ENCODE results near the gene MOXD1. TPM values are rescaled to one million over a fixed set of nuclear protein-coding genes. Genes with fewer than 3 reads are reported as not detected.

The MOXD1 gene
- polyA plus RNA-seq, 1 of the 3 experiments (the other 2 are of a cell fraction): 252 TPM

- CTCF ChIA-PET: interaction anchor here (0.9 kb wide), 1 partner anchor 22 kb away, joined by 3 read pairs; no protein-coding TSS in a partner anchor
- peak overlapping the region; percentile 45 for H2AFZ ChIP-seq (ENCODE audit: low read depth)
- H3K79me2 ChIP-seq (ENCODE audit: insufficient read depth): no peaks in the 10 kb centered on the region
- no peaks in the 10 kb centered on the region for H3K27me3 ChIP-seq (ENCODE audit: insufficient read depth)
- H3K4me2 ChIP-seq: peak overlapping the region; percentile 60
- DNase-seq: no peak
- no peaks in the 10 kb centered on the region for H3K9me2 ChIP-seq
- H3F3A ChIP-seq (replicated peaks; ENCODE audit: insufficient read depth): no peaks in the 10 kb centered on the region
- peaks cover 35 to 53% of the 10 kb centered on the region in 2 experiments for H3K36me3 ChIP-seq (replicated peaks in 1 of 2; ENCODE audit: control insufficient read depth in 1 of 2, insufficient read depth in 2 of 2, low read length in 1 of 2)
- H3K4me3 ChIP-seq (ENCODE audit: low read depth in 2 of 2, low read length in 1 of 2): no peak overlapping the region; a peak in 1 of 4 replicates
- H3K9me3 ChIP-seq: peaks cover 10% of the 10 kb centered on the region; the same call in 1 of the 2 replicates
- H3K4me1 ChIP-seq (ENCODE audit: control insufficient read depth in 1 of 2, insufficient read depth in 2 of 2, low read depth in 1 of 2, low read length in 1 of 2): no peaks in the 10 kb centered on the region; a peak in 1 of 4 replicates
- no peak overlapping the region; a peak in 1 of 4 replicates for H3K27ac ChIP-seq (ENCODE audit: low read depth in 2 of 2, low read length in 1 of 2)
- no peaks in the 10 kb centered on the region for H4K20me1 ChIP-seq (ENCODE audit: insufficient read depth)
- 55% methylated on average over 2 of the region's 2 CpGs for WGBS (ENCODE audit: low lambda C conversion rate)
- no peak for TF ChIP-seq JUND (IDR thresholded peaks at IDR 0.05)
- TF ChIP-seq RAD21 (IDR thresholded peaks at IDR 0.05; ENCODE audit: low read length): no peak
- TF ChIP-seq CTCF (IDR thresholded peaks at IDR 0.05): no peak
- no peak for TF ChIP-seq RFX5 (IDR thresholded peaks at IDR 0.05; ENCODE audit: low read length)
- TF ChIP-seq GATA2 (CRISPR knock-in tag; IDR thresholded peaks at IDR 0.05): no peak
- TF ChIP-seq ELF1 (IDR thresholded peaks at IDR 0.05): no peak
- no peak overlapping the region for H3K9ac ChIP-seq
- POLR2A ChIA-PET: no interaction called here
Measured at GRCh38 chr6:132322398-132322797, 78.9 kb downstream of the MOXD1 start.

GRCh38 chr6:132320007-132320406, 81.3 kb downstream of the MOXD1 start:
- peaks cover 55 to 62% of the 10 kb centered on the region in 2 experiments for H3K36me3 ChIP-seq (replicated peaks in 1 of 2; ENCODE audit: control insufficient read depth in 1 of 2, insufficient read depth in 2 of 2, low read length in 1 of 2)
- H3K79me2 ChIP-seq (ENCODE audit: insufficient read depth): no peaks in the 10 kb centered on the region
- H3F3A ChIP-seq (replicated peaks; ENCODE audit: insufficient read depth): no peaks in the 10 kb centered on the region
- no peak overlapping the region for H3K4me3 ChIP-seq (ENCODE audit: low read depth in 2 of 2, low read length in 1 of 2)
- no peak for TF ChIP-seq JUND (IDR thresholded peaks at IDR 0.05)
- no peak for TF ChIP-seq POLR2AphosphoS5 (IDR thresholded peaks at IDR 0.05; ENCODE audit: low read depth, low read length)
- no peak for TF ChIP-seq PBX3 (IDR thresholded peaks at IDR 0.05)
- TF ChIP-seq RFX5 (IDR thresholded peaks at IDR 0.05; ENCODE audit: low read length): no peak
- no peak overlapping the region for H3K4me2 ChIP-seq
- no peaks in the 10 kb centered on the region; a peak in 1 of 4 replicates for H3K4me1 ChIP-seq (ENCODE audit: control insufficient read depth in 1 of 2, insufficient read depth in 2 of 2, low read depth in 1 of 2, low read length in 1 of 2)
- H3K27me3 ChIP-seq (ENCODE audit: insufficient read depth): no peaks in the 10 kb centered on the region
- H3K9ac ChIP-seq: no peak overlapping the region
- H2AFZ ChIP-seq (ENCODE audit: low read depth): no peak overlapping the region
- no peak for DNase-seq
- H3K9me2 ChIP-seq: no peaks in the 10 kb centered on the region
- H3K27ac ChIP-seq (ENCODE audit: low read depth in 2 of 2, low read length in 1 of 2): no peak overlapping the region; a peak in 1 of 4 replicates
- POLR2A ChIA-PET: no interaction called here
- H3K9me3 ChIP-seq: peaks cover 19% of the 10 kb centered on the region
- CTCF ChIA-PET: interaction anchor here (0.6 to 3.6 kb wide), 3 partner anchors 20 to 58 kb away, joined by 3 to 16 read pairs (median 3); no protein-coding TSS in a partner anchor
- H4K20me1 ChIP-seq (ENCODE audit: insufficient read depth): no peaks in the 10 kb centered on the region

- peaks cover 68 to 74% of the 10 kb centered on the region in 2 experiments for H3K36me3 ChIP-seq (replicated peaks in 1 of 2; ENCODE audit: control insufficient read depth in 1 of 2, insufficient read depth in 2 of 2, low read length in 1 of 2)
- H3K4me1 ChIP-seq (ENCODE audit: control insufficient read depth in 1 of 2, insufficient read depth in 2 of 2, low read depth in 1 of 2, low read length in 1 of 2): no peaks in the 10 kb centered on the region; a peak in 1 of 4 replicates
- 37% methylated on average over 1 of the region's 1 CpG for WGBS (ENCODE audit: low lambda C conversion rate)
- no peaks in the 10 kb centered on the region for H4K20me1 ChIP-seq (ENCODE audit: insufficient read depth)
- no peaks in the 10 kb centered on the region for H3K79me2 ChIP-seq (ENCODE audit: insufficient read depth)
- ChIA-PET POLR2A (no interaction called here), CTCF (interaction anchor here (1.3 to 1.8 kb wide), 3 partner anchors 17 to 37 kb away, joined by 3 to 6 read pairs (median 5); no protein-coding TSS in a partner anchor)
- no peak overlapping the region for H3K9ac ChIP-seq
- no peak overlapping the region for H3K4me2 ChIP-seq
- peaks cover 19% of the 10 kb centered on the region for H3K9me3 ChIP-seq
- H3K9me2 ChIP-seq: no peaks in the 10 kb centered on the region
- H2AFZ ChIP-seq (ENCODE audit: low read depth): no peak overlapping the region
- H3K4me3 ChIP-seq (ENCODE audit: low read depth in 2 of 2, low read length in 1 of 2): no peak overlapping the region
- no peaks in the 10 kb centered on the region for H3K27me3 ChIP-seq (ENCODE audit: insufficient read depth)
- H3K27ac ChIP-seq (ENCODE audit: low read depth in 2 of 2, low read length in 1 of 2): no peak overlapping the region
- DNase-seq: no peak
- H3F3A ChIP-seq (replicated peaks; ENCODE audit: insufficient read depth): no peaks in the 10 kb centered on the region
- TF ChIP-seq FOXM1 (IDR thresholded peaks at IDR 0.05; ENCODE audit: low read depth) (no peak), MXI1 (IDR thresholded peaks at IDR 0.05; ENCODE audit: low read depth, low read length) (no peak), MEF2A (IDR thresholded peaks at IDR 0.05; ENCODE audit: borderline replicate concordance, low read depth) (no peak), REST (IDR thresholded peaks at IDR 0.05; ENCODE audit: low read depth, low read length) (no peak), NFIC (IDR thresholded peaks at IDR 0.05; ENCODE audit: borderline replicate concordance) (no peak), GABPA (IDR thresholded peaks at IDR 0.05; ENCODE audit: low read depth) (no peak), EZH2phosphoT487 (IDR thresholded peaks at IDR 0.05; ENCODE audit: borderline replicate concordance, low read depth) (no peak), RFX5 (IDR thresholded peaks at IDR 0.05; ENCODE audit: low read length) (no peak), FOXJ3 (CRISPR knock-in tag; IDR thresholded peaks at IDR 0.05) (no peak), RXRA (IDR thresholded peaks at IDR 0.05; ENCODE audit: borderline replicate concordance, low read depth) (no peak), YY1 (IDR thresholded peaks at IDR 0.05; ENCODE audit: low read depth) (no peak)
Measured at GRCh38 chr6:132316970-132317369, 84.3 kb downstream of the MOXD1 start.

Data from SK-N-SH (cell line).